CD14-positive monocyte (primary cell): ENCODE data around the gene SLC1A1. TPM values are rescaled to one million over a fixed set of nuclear protein-coding genes. Genes with fewer than 3 reads are reported as not detected.

ENCODE experiments used
- DNase-seq, 3 donors: peaks; one replicate each; pipeline ENCODE4 v3.0.0-alpha.2; 2011 to 2022
- H2AFZ ChIP-seq: 2 replicates; pipeline ENCODE4 v1.6.0; 2012; ENCODE audit warnings: mild to moderate bottlenecking, low read depth, low read length, inconsistent platforms; ENCODE audit not compliant: insufficient read depth, poor library complexity, severe bottlenecking
- H3K27ac ChIP-seq, 2 donors: 1 replicate in 1 of 2; 2 replicates in 1 of 2; pipeline ENCODE4 v1.5.1; 2012 to 2013; ENCODE audit warnings: low read length in 2 of 2, control low read depth in 1 of 2, inconsistent platforms in 1 of 2, low read depth in 1 of 2, mild to moderate bottlenecking in 1 of 2
- H3K27me3 ChIP-seq, 2 donors: one replicate each; pipeline versions ENCODE4 v1.6.0 to v1.6.1; 2011 to 2013; ENCODE audit warnings: low read length in 2 of 2; ENCODE audit not compliant: control insufficient read depth in 2 of 2, insufficient read depth in 2 of 2
- H3K36me3 ChIP-seq, 2 donors: replicated peaks in 1 of 2; 1 replicate in 1 of 2; 2 replicates in 1 of 2; pipeline versions ENCODE4 v1.5.1 to v1.6.1; 2012 to 2013; ENCODE audit warnings: low read length in 2 of 2, control low read depth in 1 of 2, inconsistent platforms in 1 of 2, mild to moderate bottlenecking in 1 of 2; ENCODE audit not compliant: insufficient read depth in 2 of 2, control insufficient read depth in 1 of 2
- H3K4me1 ChIP-seq, 2 donors: 1 replicate in 1 of 2; 2 replicates in 1 of 2; pipeline versions ENCODE4 v1.5.1 to v1.6.1; 2012 to 2013; ENCODE audit warnings: low read length in 2 of 2, control low read depth in 1 of 2, inconsistent platforms in 1 of 2, mild to moderate bottlenecking in 1 of 2, moderate library complexity in 1 of 2; ENCODE audit not compliant: insufficient read depth in 2 of 2, control insufficient read depth in 1 of 2
- H3K4me2 ChIP-seq: replicated peaks from 2 replicates; pipeline ENCODE3; 2012; ENCODE audit warnings: low read length, moderate library complexity, mild to moderate bottlenecking; ENCODE audit not compliant: poor library complexity, severe bottlenecking; ENCODE audit errors: extremely low read depth
- H3K4me3 ChIP-seq, 3 experiments: fragments of 200-600 bp in 1 of 3; sonication (generic) in 1 of 3; replicated peaks in 1 of 3; 1 replicate in 2 of 3; 2 replicates in 1 of 3; pipeline ENCODE4 v1.5.1; 2011 to 2013; ENCODE audit warnings: low read length in 3 of 3, mild to moderate bottlenecking in 3 of 3, control low read depth in 2 of 3, low read depth in 2 of 3, inconsistent platforms in 1 of 3, moderate library complexity in 1 of 3
- H3K79me2 ChIP-seq: 2 replicates; pipeline ENCODE4 v1.6.0; 2012; ENCODE audit warnings: mild to moderate bottlenecking, control low read depth, inconsistent platforms, low read length, moderate library complexity; ENCODE audit not compliant: insufficient read depth
- H3K9ac ChIP-seq: 2 replicates; pipeline ENCODE4 v1.6.0; 2017; ENCODE audit warnings: low read length, mild to moderate bottlenecking; ENCODE audit not compliant: insufficient read depth, poor library complexity, severe bottlenecking
- H3K9me3 ChIP-seq, 2 donors: replicated peaks in 1 of 2; 1 replicate in 1 of 2; 2 replicates in 1 of 2; pipeline versions ENCODE4 v1.5.1 to v1.6.1; 2012 to 2013; ENCODE audit warnings: low read length in 2 of 2, control low read depth in 1 of 2; ENCODE audit not compliant: control insufficient read depth in 1 of 2, insufficient read depth in 1 of 2
- H4K20me1 ChIP-seq: 2 replicates; pipeline ENCODE4 v1.6.0; 2012; ENCODE audit warnings: mild to moderate bottlenecking, low read length, control low read depth, moderate library complexity; ENCODE audit not compliant: insufficient read depth
- H3K27ac Mint-ChIP-seq, 7 donors: one replicate each; pipeline ENCODE4 v1.8.0; 2020; ENCODE audit warnings: mild to moderate bottlenecking in 7 of 7, mixed read lengths in 7 of 7, moderate library complexity in 6 of 7, inconsistent platforms in 2 of 7
- H3K27me3 Mint-ChIP-seq, 3 donors: one replicate each; pipeline ENCODE4 v1.8.0; 2021 to 2022; ENCODE audit warnings: low read depth in 3 of 3, mild to moderate bottlenecking in 3 of 3, mixed read lengths in 3 of 3, moderate library complexity in 3 of 3, inconsistent platforms in 1 of 3
- H3K36me3 Mint-ChIP-seq, 2 donors: one replicate each; pipeline ENCODE4 v1.8.0; 2020; ENCODE audit warnings: mixed read lengths in 2 of 2, inconsistent platforms in 1 of 2, mild to moderate bottlenecking in 1 of 2
- H3K4me1 Mint-ChIP-seq: one replicate; pipeline ENCODE4 v1.8.0; 2020; ENCODE audit warnings: mild to moderate bottlenecking, mixed read lengths
- H3K4me3 Mint-ChIP-seq, 2 donors: one replicate each; pipeline ENCODE4 v1.8.0; 2020; ENCODE audit warnings: mild to moderate bottlenecking in 2 of 2, mixed read lengths in 2 of 2, moderate library complexity in 1 of 2
- H3K9me3 Mint-ChIP-seq, 7 donors: one replicate each; pipeline ENCODE4 v1.8.0; 2020 to 2022; ENCODE audit warnings: mixed read lengths in 7 of 7, mild to moderate bottlenecking in 6 of 7, moderate library complexity in 6 of 7, inconsistent platforms in 2 of 7
- WGBS: methylation state at CpG from one replicate; pipeline ENCODE4 v1.1.5; 2013; ENCODE audit warnings: missing lambda C conversion rate; ENCODE audit not compliant: insufficient coverage; 5-methylcytosine and 5-hydroxymethylcytosine counted together
- intact Hi-C, 2 donors: fragments of 100-400 bp; cut with micrococcal nuclease; formaldehyde crosslinking; loops; one replicate each; pipeline versions ENCODE4 v1.15.0 to v1.15.1; 2023
- polyA plus RNA-seq, 3 donors: library from polyadenylated mRNA; depleted of rRNA in 1 of 3; unstranded in 2 of 3; stranded (reverse) in 1 of 3; fragments of 300-500 nt in 2 of 3; fragments of >200 nt in 1 of 3; fragmentation: Illumina TruSeq in 2 of 3; gene quantifications; 1 replicate in 2 of 3; 2 replicates in 1 of 3; pipeline ENCODE4 v1.2.3, GENCODE V29; 2012 to 2021
- TF ChIP-seq, protein P1 (sequence below): fragments of 200-600 bp; IDR thresholded peaks from one replicate; pipeline ENCODE4 v1.8.0; 2022; ENCODE audit warnings: antibody characterized with exemption, mild to moderate bottlenecking

The SLC1A1 gene
- polyA plus RNA-seq, 3 donors, result not detected

DNA sequence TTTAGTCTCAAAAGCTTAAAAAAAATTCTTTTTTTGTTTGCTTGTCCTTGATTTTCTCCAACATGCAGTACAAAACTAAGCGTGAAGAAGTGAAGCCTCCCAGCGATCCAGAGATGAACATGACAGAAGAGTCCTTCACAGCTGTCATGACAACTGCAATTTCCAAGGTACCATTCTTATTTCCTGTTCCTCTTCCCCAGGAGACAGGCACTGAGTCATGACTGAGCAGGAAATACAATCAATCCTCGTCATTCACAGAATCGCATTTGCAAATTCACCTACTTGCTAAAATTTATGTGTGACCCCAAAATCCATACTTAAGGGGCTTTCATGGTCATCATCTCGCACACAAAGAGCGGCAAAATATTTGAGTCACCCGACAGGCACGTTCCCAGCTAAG lies 77.3 kb downstream of the SLC1A1 start:
- no peaks in the 10 kb centered on the region for H4K20me1 ChIP-seq
- Mint-ChIP-seq H3K27me3 (peaks cover 2 to 3% (median 3%) of the 10 kb centered on the region in 3 donors), H3K9me3 (peaks cover 0 to 14% (median 5%) of the 10 kb centered on the region in 7 donors), H3K27ac (no peak overlapping the region), H3K36me3 (no peaks in the 10 kb centered on the region), H3K4me1 (no peaks in the 10 kb centered on the region), H3K4me3 (no peak overlapping the region)
- no peak overlapping the region for H3K4me3 ChIP-seq
- 52% methylated on average over 4 of the region's 8 CpGs for WGBS
- TF ChIP-seq, protein P1, sequence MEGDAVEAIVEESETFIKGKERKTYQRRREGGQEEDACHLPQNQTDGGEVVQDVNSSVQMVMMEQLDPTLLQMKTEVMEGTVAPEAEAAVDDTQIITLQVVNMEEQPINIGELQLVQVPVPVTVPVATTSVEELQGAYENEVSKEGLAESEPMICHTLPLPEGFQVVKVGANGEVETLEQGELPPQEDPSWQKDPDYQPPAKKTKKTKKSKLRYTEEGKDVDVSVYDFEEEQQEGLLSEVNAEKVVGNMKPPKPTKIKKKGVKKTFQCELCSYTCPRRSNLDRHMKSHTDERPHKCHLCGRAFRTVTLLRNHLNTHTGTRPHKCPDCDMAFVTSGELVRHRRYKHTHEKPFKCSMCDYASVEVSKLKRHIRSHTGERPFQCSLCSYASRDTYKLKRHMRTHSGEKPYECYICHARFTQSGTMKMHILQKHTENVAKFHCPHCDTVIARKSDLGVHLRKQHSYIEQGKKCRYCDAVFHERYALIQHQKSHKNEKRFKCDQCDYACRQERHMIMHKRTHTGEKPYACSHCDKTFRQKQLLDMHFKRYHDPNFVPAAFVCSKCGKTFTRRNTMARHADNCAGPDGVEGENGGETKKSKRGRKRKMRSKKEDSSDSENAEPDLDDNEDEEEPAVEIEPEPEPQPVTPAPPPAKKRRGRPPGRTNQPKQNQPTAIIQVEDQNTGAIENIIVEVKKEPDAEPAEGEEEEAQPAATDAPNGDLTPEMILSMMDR, result no peak
- no peaks in the 10 kb centered on the region for H3K27me3 ChIP-seq
- no peak overlapping the region for H3K27ac ChIP-seq
- H3K4me1 ChIP-seq, result no peaks in the 10 kb centered on the region
- intact Hi-C loops, result no loop called here
- no peak overlapping the region for H2AFZ ChIP-seq
- no peaks in the 10 kb centered on the region for H3K36me3 ChIP-seq
- no peaks in the 10 kb centered on the region for H3K9me3 ChIP-seq
- no peak overlapping the region for H3K4me2 ChIP-seq
- no peak overlapping the region for H3K9ac ChIP-seq
- H3K79me2 ChIP-seq, result no peaks in the 10 kb centered on the region
- DNase-seq, result no peak

DNA sequence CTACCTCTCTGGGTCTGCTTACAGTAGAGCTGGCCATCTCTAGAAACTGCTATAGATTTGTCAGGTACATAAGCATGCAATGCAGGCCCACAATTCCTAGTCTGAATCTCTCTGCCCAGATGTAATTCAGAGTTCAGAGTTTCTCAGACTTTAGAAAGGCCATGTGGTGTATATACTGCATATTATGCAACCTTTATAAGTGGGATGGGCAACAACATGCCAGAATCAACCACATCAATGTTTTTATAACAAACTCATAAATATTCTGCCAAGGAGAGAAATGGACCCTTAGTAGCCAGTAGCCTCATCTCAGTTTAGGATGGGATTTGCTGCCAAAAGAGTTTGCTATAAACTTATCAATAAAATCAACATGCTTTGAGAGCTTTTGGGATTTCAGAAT lies 78.8 kb downstream of the SLC1A1 start:
- Mint-ChIP-seq H3K9me3 (peaks cover 0 to 12% (median 5%) of the 10 kb centered on the region in 7 donors), H3K4me1 (no peaks in the 10 kb centered on the region), H3K27ac (no peak overlapping the region), H3K36me3 (no peaks in the 10 kb centered on the region), H3K4me3 (no peak overlapping the region), H3K27me3 (peaks cover 2 to 5% (median 3%) of the 10 kb centered on the region in 3 donors)
- H3K9me3 ChIP-seq, result no peaks in the 10 kb centered on the region
- H2AFZ ChIP-seq, result no peak overlapping the region
- no peak overlapping the region for H3K4me3 ChIP-seq
- no peak overlapping the region for H3K27ac ChIP-seq
- no peaks in the 10 kb centered on the region for H3K36me3 ChIP-seq
- no peak overlapping the region for H3K9ac ChIP-seq
- DNase-seq, result no peak
- intact Hi-C loops, result no loop called here
- H3K27me3 ChIP-seq, result no peaks in the 10 kb centered on the region
- H3K79me2 ChIP-seq, result no peaks in the 10 kb centered on the region
- no peaks in the 10 kb centered on the region for H4K20me1 ChIP-seq
- TF ChIP-seq, protein P1, result no peak
- no peaks in the 10 kb centered on the region for H3K4me1 ChIP-seq
- H3K4me2 ChIP-seq, result no peak overlapping the region
